Esophagus squamous epithelium (tissue), 4 donors: ENCODE results near the gene WFDC9.

Experiments
- CTCF ChIP-seq, 6 experiments: fragments of 450-650 bp in 4 of 6; fragments of 200-600 bp in 2 of 6; sonication (generic) in 2 of 6; IDR thresholded peaks; one replicate each; pipeline ENCODE4 v1.5.1; 2016 to 2019; ENCODE audit warnings: antibody characterized with exemption in 6 of 6, mild to moderate bottlenecking in 4 of 6, moderate library complexity in 4 of 6
- POLR2A ChIP-seq, 4 donors: fragments of 450-650 bp; IDR thresholded peaks; one replicate each; pipeline ENCODE4 v1.6.1; 2017; ENCODE audit warnings: antibody characterized with exemption in 4 of 4, mild to moderate bottlenecking in 4 of 4, moderate library complexity in 3 of 4

- TF ChIP-seq CTCF (IDR thresholded peaks at IDR 0.05) (no peak), POLR2A (IDR thresholded peaks at IDR 0.05) (no peak)
Measured at GRCh38 chr20:45595235-45595634, 35.8 kb downstream of the WFDC9 start.
